ENCODE data around the gene DCAF4L1.

DCAF4L1 gene

DNA sequence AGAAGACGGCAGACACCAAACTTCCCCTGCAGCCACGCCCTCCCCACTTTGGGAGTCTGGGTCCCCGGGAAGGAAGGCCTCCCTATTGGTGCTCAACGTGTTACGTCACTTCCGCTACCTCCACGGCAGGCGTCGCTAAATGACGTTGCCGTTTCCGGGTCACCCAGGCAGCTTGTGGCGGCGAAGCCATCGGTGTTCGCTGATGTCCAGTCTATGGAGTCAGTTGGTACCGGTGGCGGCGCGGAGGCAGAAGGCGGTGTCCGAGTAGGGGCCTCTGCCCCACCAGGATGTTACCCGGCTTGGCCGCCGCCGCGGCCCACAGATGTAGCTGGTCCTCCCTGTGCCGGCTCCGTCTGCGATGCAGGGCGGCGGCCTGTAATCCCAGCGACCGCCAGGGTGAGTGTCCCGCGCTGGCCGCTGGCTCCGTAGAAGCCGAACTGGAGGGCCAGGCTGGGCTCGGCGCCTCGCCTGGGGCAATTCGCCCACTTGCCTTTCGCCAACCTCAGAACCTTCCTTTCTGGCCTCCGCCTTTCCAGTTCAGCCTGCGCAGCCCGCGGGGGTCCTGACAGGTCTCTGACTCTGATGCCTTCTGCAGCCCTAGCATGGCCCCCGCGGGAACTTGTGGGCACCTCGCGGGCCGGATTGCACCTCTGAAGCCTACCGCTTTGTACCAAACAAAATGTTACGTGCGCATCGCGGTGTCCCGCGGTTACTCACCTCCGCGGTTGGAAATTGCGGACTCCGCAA lies 9.0 kb downstream of the DCAF4L1 start, which contains the start of gene SLC30A9:
TSS of gene SLC30A9 (plus strand) at position 166 of the 747 bp plus-strand sequence. CDS start at position 288, 122 bp downstream.
- DNase-seq, result peak; percentile 97

DNA sequence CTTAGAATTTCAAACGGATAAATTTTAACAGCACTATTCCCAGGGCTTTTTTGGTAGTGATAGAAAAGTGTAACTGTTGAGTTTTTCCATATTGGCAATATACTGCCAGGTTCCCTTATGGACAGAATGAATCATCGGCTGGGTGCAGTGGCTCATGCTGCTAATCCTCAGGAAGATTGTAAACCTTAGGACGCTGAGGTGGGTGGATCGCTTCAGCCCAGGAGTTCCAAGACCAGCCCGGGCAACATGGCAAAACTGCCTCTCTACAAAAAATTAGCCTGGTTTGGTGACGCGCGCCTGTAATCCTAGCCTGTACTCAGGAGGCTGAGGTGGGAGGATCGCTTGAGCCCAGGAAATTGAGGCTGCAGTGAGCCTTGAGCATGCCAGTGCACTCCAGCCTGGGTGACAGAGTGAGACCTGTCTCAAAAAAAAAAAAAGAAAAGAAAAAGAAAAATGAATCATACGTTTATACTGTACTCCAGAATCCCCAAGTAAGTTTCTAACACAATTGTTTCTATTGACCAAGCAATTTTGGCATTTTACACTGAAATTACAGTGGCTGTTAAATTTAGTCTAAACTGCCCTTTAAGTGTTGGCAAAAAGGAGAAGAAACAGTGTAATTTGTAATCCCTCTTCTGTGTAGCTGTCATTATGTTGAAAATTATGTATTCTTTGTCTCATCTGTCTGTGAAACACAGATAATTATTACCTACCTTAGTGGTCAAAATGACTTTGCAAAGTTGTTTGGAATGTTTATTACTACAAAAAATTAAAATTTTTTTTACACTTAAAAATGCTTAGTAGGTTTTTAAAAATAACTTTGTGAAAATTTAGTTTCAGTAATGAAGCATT lies 10.6 kb downstream of the DCAF4L1 start:
- no peak for DNase-seq

DNA sequence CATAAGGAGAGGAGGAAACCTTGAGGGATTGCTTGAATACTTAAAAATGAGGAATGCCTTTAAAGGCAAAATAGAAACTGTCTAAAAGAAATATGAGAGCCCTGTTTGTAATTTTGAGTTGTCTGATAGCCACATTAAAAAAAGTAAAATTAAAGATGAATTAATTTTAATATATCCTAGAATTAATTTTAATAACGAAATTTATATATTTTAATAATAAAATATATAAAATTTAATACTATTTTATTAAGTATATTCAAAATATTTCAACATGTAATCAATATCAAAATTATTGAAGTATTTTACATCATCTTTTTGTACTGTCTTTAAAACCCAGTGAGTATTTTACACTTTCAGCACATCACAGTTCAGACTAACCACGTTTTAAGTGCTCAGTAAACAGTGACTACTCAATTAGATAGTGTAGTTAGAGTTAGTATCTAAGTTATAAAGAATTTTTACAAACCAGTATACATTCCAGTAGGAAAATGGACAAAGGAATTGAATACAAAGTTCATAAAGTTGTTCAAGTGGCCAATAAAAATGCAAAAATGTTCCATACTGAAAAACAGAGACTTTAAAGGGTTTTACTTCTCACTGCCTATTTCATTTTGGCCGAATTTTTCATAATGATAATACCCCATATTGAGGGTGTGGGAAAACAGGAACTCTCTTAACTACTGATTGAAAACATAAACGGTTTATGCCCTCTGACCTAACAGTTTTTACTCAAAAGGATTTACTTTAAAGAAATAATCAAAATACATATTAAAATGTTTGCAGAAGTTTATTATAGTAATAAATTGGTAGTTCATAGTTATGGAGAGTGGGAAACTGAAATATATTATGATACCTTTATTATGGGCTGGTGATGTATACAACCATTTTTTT lies 11.7 kb downstream of the DCAF4L1 start:
- DNase-seq, result no peak

DNA sequence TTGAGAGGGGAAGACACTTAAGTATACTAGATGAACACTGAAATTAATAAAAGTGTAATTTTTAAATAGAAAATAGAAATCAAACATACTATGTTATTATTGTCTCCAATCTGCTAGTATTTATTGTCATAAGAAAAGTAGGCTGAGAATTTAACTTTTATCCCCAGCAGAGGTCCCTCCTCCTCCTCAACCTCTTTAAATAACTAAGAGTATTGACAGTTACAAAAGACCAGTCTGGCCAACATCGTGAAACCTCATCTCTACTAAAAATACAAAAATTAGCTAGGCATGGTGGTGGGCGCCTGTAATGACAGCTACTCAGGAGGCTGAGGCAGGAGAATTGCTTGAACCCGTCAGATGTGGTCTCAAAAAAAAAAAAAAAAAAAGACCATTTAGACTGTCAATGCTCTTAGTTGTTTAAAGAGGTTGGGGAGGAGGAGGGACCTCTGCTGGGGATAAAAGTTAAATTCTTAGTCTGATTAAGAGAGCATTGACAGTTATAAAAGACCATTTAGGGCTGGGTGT lies 13.0 kb downstream of the DCAF4L1 start:
- no peak for DNase-seq

DNA sequence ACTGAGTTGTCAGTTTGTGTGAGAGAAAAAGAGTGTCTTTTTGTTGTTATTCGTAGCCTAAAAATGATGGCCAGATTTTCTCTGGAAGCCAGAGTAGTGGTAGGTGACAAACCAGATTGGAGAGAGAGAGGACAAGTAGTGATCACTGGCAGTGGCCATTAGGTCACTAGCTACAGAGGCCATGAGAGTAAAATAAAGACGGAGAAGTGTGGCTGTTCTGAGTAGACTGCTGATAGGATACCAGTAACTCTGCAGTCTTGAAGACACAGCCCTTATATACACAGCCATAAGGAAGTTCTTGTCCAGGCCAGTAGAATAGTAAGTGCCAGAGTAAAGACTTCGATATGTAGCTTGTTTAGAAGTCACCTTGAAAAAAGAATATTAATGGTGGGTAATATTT lies 16.5 kb downstream of the DCAF4L1 start:
- DNase-seq, result no peak

DNA sequence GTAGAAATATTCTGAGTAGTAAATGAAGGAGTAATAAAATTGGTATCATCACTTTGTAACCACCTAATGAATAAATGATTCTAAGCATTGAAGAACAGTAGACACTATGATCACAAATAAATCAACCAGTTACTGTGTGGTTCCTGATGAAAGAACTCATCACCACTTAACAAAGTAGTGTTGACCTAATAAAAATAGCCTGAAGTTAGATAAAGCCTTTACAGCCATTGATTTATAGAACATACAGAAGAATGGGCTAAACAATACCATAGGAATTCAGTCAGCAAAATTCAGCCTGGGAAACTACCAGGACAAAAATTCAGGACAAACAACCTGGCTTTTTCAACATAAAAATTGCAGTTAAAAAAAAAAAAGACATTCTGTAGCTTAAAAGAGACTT lies 17.8 kb downstream of the DCAF4L1 start:
- no peak for DNase-seq

DNA sequence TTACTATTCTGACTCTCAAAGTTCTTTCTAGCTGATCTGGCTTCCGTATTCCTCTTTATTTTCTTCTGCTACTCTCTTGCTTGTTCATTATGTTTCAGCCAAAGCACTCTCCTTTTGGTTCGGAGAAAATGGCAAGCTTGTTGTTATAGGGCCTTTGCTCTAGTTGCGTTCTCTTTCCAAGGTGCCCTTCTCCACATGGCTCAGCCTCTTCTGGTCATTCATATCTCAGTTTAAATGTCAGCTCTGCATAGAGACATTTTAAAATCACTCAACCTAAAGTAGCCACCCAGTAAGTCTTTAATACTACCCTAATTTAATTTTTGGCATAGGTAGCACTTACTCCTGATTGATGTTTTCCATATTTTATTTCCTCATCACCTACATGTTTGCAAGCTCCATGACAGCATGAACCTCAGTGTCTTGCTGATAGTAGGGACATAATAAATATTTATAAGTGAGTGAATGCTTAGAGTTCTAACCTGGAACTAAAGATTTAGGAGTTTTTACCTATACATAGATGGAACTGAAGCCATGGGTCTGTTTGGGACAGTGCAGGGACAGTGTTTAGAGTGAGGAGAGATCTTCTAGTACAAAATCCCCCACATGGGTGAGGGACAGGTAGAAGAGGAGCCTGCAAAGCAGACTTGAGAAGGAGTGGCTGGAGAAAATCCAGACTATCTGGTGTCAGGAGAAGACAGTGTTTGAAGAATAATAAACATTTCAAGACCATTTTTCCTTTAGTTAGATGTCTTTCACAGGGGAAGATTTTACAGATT lies 26.6 kb downstream of the DCAF4L1 start:
- DNase-seq, result no peak

DNA sequence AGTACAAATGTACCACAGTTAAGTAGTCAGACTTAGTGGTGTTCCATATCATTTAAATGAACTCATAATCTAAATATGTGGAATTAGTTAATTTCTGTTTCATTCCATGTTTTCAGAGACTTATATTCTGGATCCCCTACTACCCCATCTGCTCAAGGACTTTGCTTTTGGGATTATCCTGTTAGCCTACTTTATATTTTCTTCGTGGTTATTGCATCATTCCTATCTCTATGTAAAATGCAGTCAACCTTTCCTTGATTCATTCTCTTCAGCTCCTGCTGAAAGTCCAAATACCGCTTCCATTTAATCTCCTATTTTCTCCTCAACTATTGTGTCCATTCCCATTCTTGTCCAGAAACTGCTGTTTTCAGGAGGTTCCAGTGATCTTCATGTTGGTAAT lies 33.9 kb downstream of the DCAF4L1 start:
- DNase-seq, result no peak

DNA sequence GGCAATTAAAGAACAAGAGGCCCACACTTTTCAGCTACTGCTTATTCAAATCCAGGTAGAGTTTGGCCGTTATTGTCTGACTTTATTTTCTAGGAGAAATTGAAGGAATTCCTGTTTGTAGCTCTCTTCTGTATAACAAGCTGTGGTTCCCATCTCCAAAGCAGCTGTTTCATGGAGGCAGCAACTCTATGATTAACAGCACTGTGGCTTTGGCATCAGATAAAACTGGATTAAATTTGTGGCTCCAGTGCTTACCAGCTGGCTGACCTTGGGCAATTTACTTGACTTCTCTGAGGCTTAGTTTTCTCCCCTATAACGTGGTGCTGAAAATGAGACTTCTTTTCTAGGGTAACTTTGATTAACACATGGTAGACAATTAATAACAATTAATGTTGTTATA lies 36.9 kb downstream of the DCAF4L1 start:
- DNase-seq, result no peak

Data from right kidney (tissue), 1 donor.